ENCODE measurements around the gene ABTB2. TPM values are rescaled to one million over a fixed set of nuclear protein-coding genes. Genes with fewer than 3 reads are reported as not detected.

ABTB2 gene
- total RNA-seq, 1 experiment from 2014 or later, result 5.5 TPM

DNA sequence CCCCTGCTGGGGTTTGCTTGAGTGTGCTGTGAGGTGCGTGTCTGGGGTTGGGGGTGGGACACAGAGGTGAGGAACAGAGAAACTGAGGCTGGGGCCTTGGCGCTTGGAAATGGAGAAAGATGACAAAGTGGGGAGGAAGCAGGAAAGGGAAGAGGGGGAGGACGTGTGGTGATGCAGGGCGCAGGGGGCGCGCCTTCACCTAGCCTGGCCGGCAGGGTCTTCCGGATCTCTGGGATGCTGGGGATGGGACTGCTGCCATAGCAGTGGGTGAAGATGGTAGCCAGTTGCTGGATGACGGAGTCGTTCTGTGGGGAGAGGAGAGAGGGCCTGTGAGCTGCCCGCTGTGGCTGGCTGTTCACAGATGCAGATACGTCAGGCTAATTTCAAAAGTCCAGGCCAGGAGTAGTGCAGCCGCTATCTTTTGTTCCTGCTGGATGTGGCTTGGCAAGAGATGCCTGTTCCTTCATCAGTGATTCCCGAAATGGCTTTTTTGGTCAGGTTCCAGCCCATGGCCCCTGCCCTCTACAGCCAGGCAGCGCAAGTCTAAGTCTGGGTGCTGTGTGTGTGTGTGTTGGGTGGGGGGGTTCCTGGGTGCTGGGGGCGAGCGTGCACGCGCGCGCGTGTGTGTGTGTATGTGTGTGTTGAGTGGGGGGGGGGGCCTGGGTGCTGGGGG, 197.6 kb downstream of the ABTB2 start:
- H3K23me2 ChIP-seq (ENCODE audit: insufficient read length, low read depth, low read length, poor library complexity, severe bottlenecking), result no peaks in the 10 kb centered on the region
- no peak overlapping the region for H3K4me3 Mint-ChIP-seq
- WGBS (ENCODE audit: extremely low coverage, insufficient read length, low lambda C conversion rate), result no CpG with 5 or more reads among the region's 22 CpGs

More for the DNA sequence above, 197.6 kb downstream of the ABTB2 start:
- Histone ChIP-seq H3K79me2 (ENCODE audit: insufficient read depth, low read length) (no peaks in the 10 kb centered on the region), H3K56ac (ENCODE audit: insufficient read length, low read depth, low read length) (no peak overlapping the region), H3K4me1 (ENCODE audit: insufficient read depth, low read length) (no peaks in the 10 kb centered on the region), H3K27ac (ENCODE audit: insufficient read length, low read depth, low read length) (no peak overlapping the region), H3K9me3 (ENCODE audit: control insufficient read depth, low read depth, low read length) (no peaks in the 10 kb centered on the region), H3K4ac (ENCODE audit: low read depth, low read length) (no peak overlapping the region), H2BK120ac (ENCODE audit: low read depth, low read length, poor library complexity, severe bottlenecking) (no peak overlapping the region), H3K18ac (ENCODE audit: insufficient read length, low read depth, low read length) (no peak overlapping the region), H4K91ac (ENCODE audit: insufficient read length, low read depth, low read length) (no peak overlapping the region), H4K20me1 (ENCODE audit: control insufficient read depth, insufficient read depth, insufficient read length) (no peaks in the 10 kb centered on the region), H3K79me1 (ENCODE audit: insufficient read depth, low read depth, low read length, poor library complexity, severe bottlenecking) (no peaks in the 10 kb centered on the region), H4K8ac (replicated peaks; ENCODE audit: insufficient read length, low read depth, low read length) (no peak overlapping the region), H3K23ac (ENCODE audit: insufficient read length, low read depth, low read length) (no peak overlapping the region), H2BK15ac (ENCODE audit: low read depth, low read length) (no peak overlapping the region), H3K9ac (ENCODE audit: extremely low read depth, insufficient read length, low read length) (no peak overlapping the region), H3K4me2 (ENCODE audit: insufficient read depth, insufficient read length, low read length) (no peak overlapping the region), H4K5ac (ENCODE audit: insufficient read length, low read depth, low read length) (no peak overlapping the region), H2AFZ (ENCODE audit: low read length) (no peak overlapping the region), H2BK5ac (ENCODE audit: insufficient read length, low read length) (no peak overlapping the region), H3K14ac (ENCODE audit: insufficient read depth, low read length) (no peak overlapping the region), H2AK5ac (ENCODE audit: insufficient read length, low read length) (no peak overlapping the region), H3T11ph (ENCODE audit: low read length) (no peak overlapping the region), H2BK12ac (ENCODE audit: insufficient read length, low read depth, low read length) (no peak overlapping the region), H3K27me3 (ENCODE audit: insufficient read depth, low read length) (no peaks in the 10 kb centered on the region), H2BK20ac (ENCODE audit: low read depth, low read length, poor library complexity, severe bottlenecking) (no peak overlapping the region)
- Mint-ChIP-seq H3K9me3 (no peaks in the 10 kb centered on the region), H3K27ac (no peak overlapping the region; a peak in 1 of 7 replicates), H3K36me3 (ENCODE audit: insufficient read depth in 1 of 3, low read depth in 3 of 3) (0 out of 7 replicates have a peak, but pooled peaks cover 0 to 5% (median 0%) of the 10 kb centered on the region in 3 experiments), H3K4me1 (no peaks in the 10 kb centered on the region), H3K27me3 (ENCODE audit: low read depth) (no peaks in the 10 kb centered on the region)
- TF ChIP-seq, protein P1, sequence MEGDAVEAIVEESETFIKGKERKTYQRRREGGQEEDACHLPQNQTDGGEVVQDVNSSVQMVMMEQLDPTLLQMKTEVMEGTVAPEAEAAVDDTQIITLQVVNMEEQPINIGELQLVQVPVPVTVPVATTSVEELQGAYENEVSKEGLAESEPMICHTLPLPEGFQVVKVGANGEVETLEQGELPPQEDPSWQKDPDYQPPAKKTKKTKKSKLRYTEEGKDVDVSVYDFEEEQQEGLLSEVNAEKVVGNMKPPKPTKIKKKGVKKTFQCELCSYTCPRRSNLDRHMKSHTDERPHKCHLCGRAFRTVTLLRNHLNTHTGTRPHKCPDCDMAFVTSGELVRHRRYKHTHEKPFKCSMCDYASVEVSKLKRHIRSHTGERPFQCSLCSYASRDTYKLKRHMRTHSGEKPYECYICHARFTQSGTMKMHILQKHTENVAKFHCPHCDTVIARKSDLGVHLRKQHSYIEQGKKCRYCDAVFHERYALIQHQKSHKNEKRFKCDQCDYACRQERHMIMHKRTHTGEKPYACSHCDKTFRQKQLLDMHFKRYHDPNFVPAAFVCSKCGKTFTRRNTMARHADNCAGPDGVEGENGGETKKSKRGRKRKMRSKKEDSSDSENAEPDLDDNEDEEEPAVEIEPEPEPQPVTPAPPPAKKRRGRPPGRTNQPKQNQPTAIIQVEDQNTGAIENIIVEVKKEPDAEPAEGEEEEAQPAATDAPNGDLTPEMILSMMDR (conservative IDR thresholded peaks at IDR 0.05), result no peak
- no peak for DNase-seq
